Body of pancreas (tissue), 4 donors: ENCODE results near the gene CDC14B. TPM values are rescaled to one million over a fixed set of nuclear protein-coding genes. Genes with fewer than 3 reads are reported as not detected.

ENCODE experiments used
- ATAC-seq: fragments of 150-250 bp; one replicate; pipeline ENCODE4 v1.9.1; 2016
- DNase-seq, 4 donors: peaks; one replicate each; pipeline ENCODE4 v3.0.0-alpha.2; 2019
- H3K27ac ChIP-seq, 4 donors: fragments of 200-600 bp; sonication (generic); 1 replicate in 3 of 4; 2 replicates in 1 of 4; pipeline versions ENCODE4 v1.5.1 to v1.6.1; 2016 to 2019; ENCODE audit warnings: mild to moderate bottlenecking in 1 of 4, mixed read lengths in 1 of 4, moderate library complexity in 1 of 4
- H3K27me3 ChIP-seq, 2 donors: fragments of 200-600 bp; sonication (generic); one replicate each; pipeline ENCODE4 v1.6.0; 2016; ENCODE audit warnings: mild to moderate bottlenecking in 1 of 2
- H3K36me3 ChIP-seq, 2 donors: fragments of 200-600 bp; sonication (generic); replicated peaks in 1 of 2; 2 replicates each; pipeline ENCODE4 v1.5.1; 2016; ENCODE audit warnings: low read depth in 2 of 2; ENCODE audit not compliant: insufficient read depth in 1 of 2
- H3K4me1 ChIP-seq: fragments of 200-600 bp; sonication (generic); one replicate; pipeline ENCODE4 v1.6.0; 2016
- H3K4me3 ChIP-seq, 2 donors: fragments of 200-600 bp; sonication (generic); 1 replicate in 1 of 2; 2 replicates in 1 of 2; pipeline ENCODE4 v1.5.1; 2016 to 2019
- H3K9me3 ChIP-seq, 3 donors: fragments of 200-600 bp; sonication (generic); 1 replicate in 2 of 3; 2 replicates in 1 of 3; pipeline ENCODE4 v1.5.1; 2016
- CTCF ChIP-seq, 7 experiments: fragments of 450-650 bp in 4 of 7; fragments of 200-600 bp in 3 of 7; sonication (generic) in 3 of 7; IDR thresholded peaks; one replicate each; pipeline ENCODE4 v1.5.1; 2016 to 2019; ENCODE audit warnings: antibody characterized with exemption in 7 of 7
- POLR2A ChIP-seq, 3 donors: fragments of 450-650 bp; IDR thresholded peaks; one replicate each; pipeline ENCODE4 v1.6.1; 2016; ENCODE audit warnings: antibody characterized with exemption in 3 of 3, mild to moderate bottlenecking in 2 of 3
- WGBS, 2 donors: methylation state at CpG; one replicate each; pipeline ENCODE4 v1.1.5; 2017; 5-methylcytosine and 5-hydroxymethylcytosine counted together
- intact Hi-C: fragments of 100-400 bp; cut with DNase I; formaldehyde crosslinking; loops from one replicate; pipeline ENCODE4 v1.15.1; 2023
- total RNA-seq, 2 donors: library from RNA; depleted of rRNA; stranded (reverse); fragments of >200 nt; gene quantifications; one replicate each; pipeline ENCODE4 v1.1.0, GENCODE V29; 2016

The CDC14B gene
- total RNA-seq, 2 donors from 2014 or later: 10.9 to 16.1 TPM

DNA sequence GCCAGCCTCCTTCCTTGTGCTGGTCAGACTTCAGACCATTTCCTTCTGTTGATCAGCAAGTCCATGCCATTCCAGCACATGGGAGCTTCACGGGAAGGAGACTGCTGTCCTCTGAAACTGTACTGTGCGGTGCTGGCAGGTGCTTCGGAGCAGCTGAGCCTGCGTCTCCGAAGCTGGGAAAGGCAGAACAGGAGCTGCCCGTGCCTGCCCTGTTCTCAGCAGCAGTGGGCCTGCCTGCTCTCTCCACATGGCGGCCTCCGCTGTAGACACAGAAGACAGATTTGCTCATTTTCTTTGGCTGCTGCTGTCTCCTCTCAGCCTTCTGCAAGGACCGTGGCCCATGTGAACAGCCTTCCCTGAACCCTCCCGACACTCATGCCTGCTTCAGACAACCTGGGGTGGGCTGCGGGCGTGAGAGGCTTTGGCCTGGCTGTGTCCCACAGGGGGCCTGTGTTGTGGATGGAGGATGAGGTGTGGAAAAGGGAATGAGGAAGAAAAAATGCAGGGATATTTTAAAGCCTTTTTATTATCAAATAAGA, 126.6 kb downstream of the CDC14B start:
- Histone ChIP-seq H3K4me3 (no peak overlapping the region), H3K27ac (no peak overlapping the region), H3K36me3 (no peaks in the 10 kb centered on the region), H3K4me1 (no peaks in the 10 kb centered on the region), H3K27me3 (no peaks in the 10 kb centered on the region), H3K9me3 (no peaks in the 10 kb centered on the region)
- 85 to 87% methylated on average over 11 to 12 of the region's 12 CpGs for WGBS, 2 donors
- intact Hi-C loops: no loop called here
- DNase-seq: no peak
- TF ChIP-seq POLR2A (IDR thresholded peaks at IDR 0.05) (no peak), CTCF (IDR thresholded peaks at IDR 0.05) (no peak)
- ATAC-seq: no peak

DNA sequence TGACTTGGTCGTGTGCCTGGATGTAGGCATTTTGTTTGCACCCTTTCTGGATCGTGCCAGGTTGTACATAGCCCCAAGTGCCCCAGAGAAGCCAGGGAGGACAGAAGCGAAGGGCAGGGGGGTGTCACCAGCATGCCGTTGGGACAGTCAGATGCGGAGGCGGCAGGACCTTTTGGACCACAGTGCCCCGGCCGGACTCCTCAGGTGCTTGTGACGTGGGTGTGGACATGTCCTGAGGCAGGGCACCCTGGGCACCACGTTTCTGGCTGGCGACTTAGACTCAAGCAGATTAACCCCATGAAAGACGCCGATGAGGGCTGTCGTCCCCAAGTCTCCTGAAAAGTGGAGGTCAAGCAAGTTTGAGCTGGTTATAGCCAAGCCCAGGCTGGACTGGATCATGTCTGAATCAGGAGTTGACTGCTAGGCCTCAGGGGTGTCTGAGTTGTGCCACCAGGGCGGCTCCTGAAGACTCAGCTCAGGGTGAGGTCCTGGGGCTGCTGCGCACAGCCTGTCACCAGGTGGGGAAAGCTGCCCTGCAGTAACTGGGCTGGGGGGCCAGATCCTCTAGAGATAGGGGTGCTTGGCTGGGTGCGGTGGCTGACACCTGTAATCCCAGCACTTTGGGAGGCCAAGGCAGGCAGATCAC, 127.6 kb downstream of the CDC14B start:
- ATAC-seq: no peak
- no peaks in the 10 kb centered on the region for H3K27me3 ChIP-seq
- WGBS, 2 donors: 83 to 87% methylated on average over 9 to 17 of the region's 17 CpGs
- H3K9me3 ChIP-seq: no peaks in the 10 kb centered on the region
- H3K36me3 ChIP-seq: no peaks in the 10 kb centered on the region
- TF ChIP-seq CTCF (IDR thresholded peaks at IDR 0.05) (no peak), POLR2A (IDR thresholded peaks at IDR 0.05) (no peak)
- peaks cover under 1% of the 10 kb centered on the region for H3K4me1 ChIP-seq
- no peak overlapping the region for H3K4me3 ChIP-seq
- intact Hi-C loops: no loop called here
- H3K27ac ChIP-seq: no peak overlapping the region
- DNase-seq: no peak

DNA sequence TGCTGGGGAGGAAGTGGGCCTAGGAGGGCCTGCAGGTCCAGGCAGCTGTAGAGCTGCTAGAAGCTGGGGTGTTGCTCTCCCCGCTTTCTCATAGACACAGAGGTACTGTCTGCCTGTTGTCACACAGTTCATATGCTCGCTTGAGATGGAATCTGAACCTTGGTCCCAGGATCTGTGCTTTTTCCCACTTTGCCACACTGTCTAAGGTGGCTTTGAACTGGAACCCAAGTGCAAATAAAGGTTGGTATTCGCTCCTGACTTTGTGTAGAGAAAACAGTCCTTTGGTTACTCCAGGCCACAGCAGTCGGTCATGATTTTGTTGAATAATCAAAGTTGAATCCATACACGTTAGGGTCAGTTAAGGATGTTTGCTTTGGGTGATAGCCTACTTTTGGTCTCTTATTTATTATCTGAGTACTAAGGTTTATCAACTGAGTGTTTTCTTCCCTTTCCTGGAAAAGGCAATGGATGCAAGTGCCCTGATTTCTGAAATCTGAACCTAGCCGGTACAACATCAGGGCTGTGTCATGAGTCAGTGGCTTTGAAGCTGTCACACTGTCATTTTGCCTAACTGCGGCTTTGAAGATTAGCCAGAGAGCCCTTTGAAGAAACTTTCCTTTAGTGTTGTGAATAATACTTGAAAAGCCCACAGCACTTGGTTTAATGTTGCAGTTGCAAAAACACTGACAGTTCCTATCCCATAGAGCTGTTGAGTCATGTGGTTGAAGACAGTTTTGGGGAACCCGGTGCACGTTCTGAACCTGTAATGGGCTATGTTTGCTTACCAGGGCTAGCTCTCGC, 128.4 kb downstream of the CDC14B start:
- intact Hi-C loops: no loop called here
- no peak for DNase-seq
- H3K9me3 ChIP-seq: no peaks in the 10 kb centered on the region
- H3K36me3 ChIP-seq: no peaks in the 10 kb centered on the region
- no peak for TF ChIP-seq POLR2A (IDR thresholded peaks at IDR 0.05)
- no peak for TF ChIP-seq CTCF (IDR thresholded peaks at IDR 0.05)
- no peak for ATAC-seq
- H3K4me1 ChIP-seq: peaks cover 8% of the 10 kb centered on the region
- no peaks in the 10 kb centered on the region for H3K27me3 ChIP-seq
- 66 to 77% methylated on average over 10 of the region's 10 CpGs for WGBS, 2 donors
- H3K27ac ChIP-seq: no peak overlapping the region
- no peak overlapping the region for H3K4me3 ChIP-seq

GRCh38 chr9:96490534-96491078, 129.0 kb downstream of the CDC14B start:
- DNase-seq (no peak), ATAC-seq (no peak)
- no peak for TF ChIP-seq CTCF (IDR thresholded peaks at IDR 0.05)
- no peak for TF ChIP-seq POLR2A (IDR thresholded peaks at IDR 0.05)
- Histone ChIP-seq H3K27ac (no peak overlapping the region), H3K27me3 (no peaks in the 10 kb centered on the region), H3K4me1 (peaks cover 15% of the 10 kb centered on the region), H3K36me3 (no peaks in the 10 kb centered on the region), H3K4me3 (no peak overlapping the region), H3K9me3 (no peaks in the 10 kb centered on the region)
- WGBS, 2 donors: 81 to 91% methylated on average over 9 to 10 of the region's 10 CpGs
- intact Hi-C loops: no loop called here
